Cardiac muscle cell (in vitro differentiated cells and primary cell): ENCODE data around the gene PRKAG2. TPM values are rescaled to one million over a fixed set of nuclear protein-coding genes. Genes with fewer than 3 reads are reported as not detected.

ENCODE experiments used
- DNase-seq, 2 donors: peaks; one replicate each; pipeline versions ENCODE4 v3.0.0 to v3.0.0-alpha.2; 2010 to 2017; ENCODE audit warnings: low read depth in 1 of 2, low spot score in 1 of 2
- H3K27ac ChIP-seq: fragments of 200-600 bp; sonication (generic); 2 replicates; pipeline ENCODE4 v1.5.1; 2016
- H3K27me3 ChIP-seq: fragments of 200-600 bp; sonication (generic); 2 replicates; pipeline ENCODE4 v1.6.0; 2016; ENCODE audit warnings: control low read depth
- H3K36me3 ChIP-seq: fragments of 200-600 bp; sonication (generic); 2 replicates; pipeline ENCODE4 v1.5.1; 2016; ENCODE audit warnings: control low read depth
- H3K4me1 ChIP-seq: fragments of 200-600 bp; sonication (generic); 2 replicates; pipeline ENCODE4 v1.8.1; 2017; ENCODE audit warnings: low read depth, mild to moderate bottlenecking, mixed run types
- H3K4me3 ChIP-seq: fragments of 200-600 bp; sonication (generic); 2 replicates; pipeline ENCODE4 v1.5.1; 2016; ENCODE audit warnings: mild to moderate bottlenecking
- H3K9me3 ChIP-seq: fragments of 200-600 bp; sonication (generic); 2 replicates; pipeline ENCODE4 v1.5.1; 2017; ENCODE audit warnings: low read depth, mild to moderate bottlenecking, control low read depth
- polyA plus RNA-seq: library from polyadenylated mRNA; unstranded; fragments of >200 nt; fragmentation: Nextera tagmentation; extraction: Ambion mirVana; gene quantifications from 2 replicates; pipeline ENCODE4 v1.2.1, GENCODE V29; 2016
- total RNA-seq: library from RNA; depleted of rRNA; stranded (reverse); fragments of >200 nt; gene quantifications from 2 replicates; pipeline ENCODE4 v1.2.3, GENCODE V29; 2016
- TF ChIP-seq, protein P1 (sequence below): IDR thresholded peaks from 2 replicates; pipeline ENCODE4 v1.5.1; 2012; ENCODE audit warnings: low read depth, mild to moderate bottlenecking, low read length

Gene PRKAG2
- total and polyA plus RNA-seq, 2 experiments from 2014 or later, result 43.4 to 85.3 TPM

DNA sequence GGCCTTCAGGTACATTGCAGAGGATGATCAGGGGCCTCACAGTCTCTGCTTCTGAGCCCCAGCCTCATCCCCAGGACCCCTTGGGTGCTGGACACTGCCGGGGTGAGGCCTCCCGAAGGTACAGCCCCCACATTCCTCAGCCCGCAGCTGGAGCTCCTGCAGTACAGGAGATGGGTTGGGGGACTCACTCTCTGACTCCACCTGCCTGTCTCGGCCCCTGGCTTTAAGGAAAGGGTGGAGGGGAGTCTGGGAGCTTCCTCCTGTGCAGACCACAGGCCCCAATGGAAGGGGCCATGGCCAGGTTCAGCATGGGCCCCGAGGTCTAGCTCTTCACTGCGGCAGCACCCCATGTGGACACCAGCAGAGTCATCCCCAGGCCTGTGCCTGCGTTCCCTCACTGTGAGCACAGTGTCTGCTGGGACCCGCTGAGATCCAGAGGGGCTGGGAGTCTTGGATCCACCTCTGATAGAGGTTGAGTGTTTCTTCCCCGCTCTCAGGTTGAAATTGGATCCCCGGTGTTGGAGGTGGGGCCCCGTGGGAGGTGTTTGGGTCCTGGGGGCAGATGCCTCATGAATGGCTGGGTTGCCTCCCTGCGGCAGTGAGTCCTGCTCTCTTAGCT is 99.9 kb downstream of the PRKAG2 start:
- Histone ChIP-seq H3K4me3 (no peak overlapping the region), H3K4me1 (no peaks in the 10 kb centered on the region), H3K27ac (no peak overlapping the region), H3K36me3 (no peaks in the 10 kb centered on the region), H3K9me3 (no peaks in the 10 kb centered on the region), H3K27me3 (no peaks in the 10 kb centered on the region)
- TF ChIP-seq, protein P1, sequence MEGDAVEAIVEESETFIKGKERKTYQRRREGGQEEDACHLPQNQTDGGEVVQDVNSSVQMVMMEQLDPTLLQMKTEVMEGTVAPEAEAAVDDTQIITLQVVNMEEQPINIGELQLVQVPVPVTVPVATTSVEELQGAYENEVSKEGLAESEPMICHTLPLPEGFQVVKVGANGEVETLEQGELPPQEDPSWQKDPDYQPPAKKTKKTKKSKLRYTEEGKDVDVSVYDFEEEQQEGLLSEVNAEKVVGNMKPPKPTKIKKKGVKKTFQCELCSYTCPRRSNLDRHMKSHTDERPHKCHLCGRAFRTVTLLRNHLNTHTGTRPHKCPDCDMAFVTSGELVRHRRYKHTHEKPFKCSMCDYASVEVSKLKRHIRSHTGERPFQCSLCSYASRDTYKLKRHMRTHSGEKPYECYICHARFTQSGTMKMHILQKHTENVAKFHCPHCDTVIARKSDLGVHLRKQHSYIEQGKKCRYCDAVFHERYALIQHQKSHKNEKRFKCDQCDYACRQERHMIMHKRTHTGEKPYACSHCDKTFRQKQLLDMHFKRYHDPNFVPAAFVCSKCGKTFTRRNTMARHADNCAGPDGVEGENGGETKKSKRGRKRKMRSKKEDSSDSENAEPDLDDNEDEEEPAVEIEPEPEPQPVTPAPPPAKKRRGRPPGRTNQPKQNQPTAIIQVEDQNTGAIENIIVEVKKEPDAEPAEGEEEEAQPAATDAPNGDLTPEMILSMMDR, result no peak
- DNase-seq, result no peak

DNA sequence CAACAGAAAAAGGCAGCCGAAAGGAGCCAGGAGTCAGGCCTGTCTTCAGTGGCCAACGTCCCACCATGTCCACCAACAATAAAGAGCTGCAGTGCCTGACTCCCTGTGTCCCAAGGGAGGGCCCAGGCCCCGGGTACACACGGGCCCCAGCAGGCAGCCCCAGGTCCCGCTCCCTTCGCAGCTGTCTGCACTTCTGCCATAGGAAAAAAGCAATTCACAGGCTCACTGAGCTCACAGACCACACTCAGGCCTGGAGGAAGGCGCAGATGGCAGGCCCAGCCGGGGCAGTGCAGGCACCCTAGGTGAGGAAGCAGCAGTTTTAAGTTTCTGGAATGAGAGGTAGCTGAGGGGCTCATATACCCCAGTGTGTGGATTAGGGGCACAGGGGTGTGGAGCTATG is 100.5 kb downstream of the PRKAG2 start:
- H3K27me3 ChIP-seq, result no peaks in the 10 kb centered on the region
- no peak for DNase-seq
- TF ChIP-seq, protein P1, result no peak
- H3K4me3 ChIP-seq, result no peak overlapping the region
- H3K9me3 ChIP-seq, result no peaks in the 10 kb centered on the region
- H3K36me3 ChIP-seq, result no peaks in the 10 kb centered on the region
- no peaks in the 10 kb centered on the region for H3K4me1 ChIP-seq
- no peak overlapping the region for H3K27ac ChIP-seq

DNA sequence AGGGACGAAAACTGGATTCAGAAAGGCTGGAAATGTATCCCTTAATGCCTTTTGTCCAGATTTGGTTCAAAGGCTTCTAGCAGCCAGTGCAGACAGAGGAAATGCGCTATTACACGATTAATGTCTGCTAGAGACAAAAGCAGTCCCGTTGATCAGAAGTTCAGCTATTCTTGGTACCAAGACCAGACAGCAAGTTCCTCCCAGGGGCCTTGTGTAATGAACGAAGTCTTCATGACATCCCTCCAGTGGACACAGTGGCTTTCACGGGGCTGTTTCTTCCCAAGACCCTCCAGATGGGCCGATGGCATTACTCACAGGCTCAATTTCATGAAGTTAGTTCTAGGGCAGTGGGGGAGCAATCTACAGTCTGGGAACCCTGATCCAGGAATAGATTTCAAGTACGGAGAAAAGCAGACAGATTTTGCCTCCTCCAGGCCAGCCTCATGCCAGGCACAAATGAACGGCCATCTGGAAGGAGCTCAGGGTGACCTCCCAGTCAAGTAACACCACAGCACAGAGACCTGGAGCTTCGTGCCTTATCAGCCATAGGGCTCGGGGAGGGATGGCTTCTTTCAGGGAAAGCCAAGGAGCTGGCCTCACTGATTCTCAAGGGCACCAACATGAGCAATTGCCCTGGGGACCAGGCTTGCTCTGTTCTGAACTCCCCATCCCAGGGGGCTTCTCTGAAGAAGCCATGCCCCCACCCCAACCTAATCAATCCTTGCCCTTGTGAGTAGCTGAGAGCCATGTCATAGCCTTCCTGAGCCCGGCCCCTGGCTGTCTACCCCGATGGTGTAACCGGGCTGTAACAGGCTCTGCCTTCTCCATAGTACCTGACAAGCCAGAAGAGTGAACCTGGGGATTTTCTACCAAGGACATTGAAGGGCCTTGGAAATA is 101.1 kb downstream of the PRKAG2 start:
- TF ChIP-seq, protein P1, result no peak
- H3K27me3 ChIP-seq, result no peaks in the 10 kb centered on the region
- H3K36me3 ChIP-seq, result no peaks in the 10 kb centered on the region
- H3K4me3 ChIP-seq, result no peak overlapping the region
- no peak for DNase-seq
- no peak overlapping the region for H3K27ac ChIP-seq
- no peaks in the 10 kb centered on the region for H3K9me3 ChIP-seq
- no peaks in the 10 kb centered on the region for H3K4me1 ChIP-seq

DNA sequence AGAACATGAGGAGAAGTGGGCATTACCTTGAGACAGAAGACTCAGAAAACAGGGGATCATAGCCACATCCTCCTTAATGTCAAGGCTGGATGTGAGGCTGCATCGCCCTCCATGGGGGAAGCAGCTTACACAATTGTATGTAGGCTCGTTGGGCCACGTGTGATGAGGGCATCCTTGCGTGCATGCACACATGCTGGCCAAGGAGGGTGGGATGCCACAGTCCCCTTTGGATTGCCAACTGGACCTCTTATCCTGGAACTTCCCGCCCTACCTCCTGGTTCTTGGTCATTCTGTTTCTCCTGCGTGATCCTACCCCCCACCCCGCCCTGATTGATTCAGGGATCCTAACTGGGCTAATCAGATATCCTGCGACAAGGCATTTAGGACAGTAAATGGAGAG is 102.0 kb downstream of the PRKAG2 start:
- TF ChIP-seq, protein P1, result no peak
- no peaks in the 10 kb centered on the region for H3K9me3 ChIP-seq
- no peaks in the 10 kb centered on the region for H3K36me3 ChIP-seq
- H3K4me3 ChIP-seq, result no peak overlapping the region
- no peaks in the 10 kb centered on the region for H3K4me1 ChIP-seq
- no peak overlapping the region for H3K27ac ChIP-seq
- DNase-seq, result no peak
- H3K27me3 ChIP-seq, result no peaks in the 10 kb centered on the region

DNA sequence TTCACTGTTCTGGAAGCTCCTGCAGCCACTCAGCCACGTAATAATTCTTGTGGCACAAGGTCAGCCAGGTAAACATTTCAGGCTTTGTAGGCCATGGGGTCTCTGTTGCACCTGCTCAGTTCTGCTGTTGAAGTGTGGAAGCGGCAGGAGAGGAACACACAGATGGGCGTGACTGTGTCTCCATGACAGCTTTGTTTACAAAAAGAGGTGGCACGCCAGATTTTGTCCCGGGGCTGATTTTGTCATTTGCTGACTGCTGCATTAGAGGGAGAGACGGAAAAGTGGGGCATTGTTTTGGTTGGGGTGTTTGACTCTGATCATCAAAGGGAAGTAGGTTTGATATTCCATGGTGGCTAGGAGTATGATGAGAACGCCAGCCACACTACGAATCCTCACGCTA is 103.1 kb downstream of the PRKAG2 start:
- TF ChIP-seq, protein P1, result no peak
- H3K4me1 ChIP-seq, result no peaks in the 10 kb centered on the region
- no peaks in the 10 kb centered on the region for H3K36me3 ChIP-seq
- no peaks in the 10 kb centered on the region for H3K27me3 ChIP-seq
- H3K9me3 ChIP-seq, result no peaks in the 10 kb centered on the region
- no peak overlapping the region for H3K27ac ChIP-seq
- no peak overlapping the region for H3K4me3 ChIP-seq
- DNase-seq, result no peak
